AG04449 (cell line): ENCODE results near the gene ENSA.
A peak's percentile ranks its signal among the peaks of the same experiment; 100 is the strongest.
"Not testable (repeated sequence)": the region's sequence is repeated elsewhere in the genome, so short reads cannot be mapped to it uniquely, and the experiment has no call there.

ENCODE experiments used
- CTCF ChIA-PET: fragments of 350-600 bp; formaldehyde crosslinking; extraction: SDS; loops from one replicate; lab custom pipeline; 2021; ENCODE audit warnings: antibody characterized with exemption; lab: Yijun Ruan, JAX
- POLR2A ChIA-PET: fragments of 400-600, 350-600 bp; formaldehyde crosslinking; extraction: SDS; loops from one replicate; lab custom pipeline; 2020; ENCODE audit warnings: antibody characterized with exemption, inconsistent platforms; lab: Yijun Ruan, JAX
- DNase-seq: peaks from one replicate; pipeline ENCODE4 v3.0.0-alpha.2; 2010; ENCODE audit warnings: low read depth, low spot score
- H3K4me3 ChIP-seq: 2 replicates; pipeline ENCODE4 v1.5.1; 2011; ENCODE audit warnings: low read depth, mild to moderate bottlenecking, control low read depth, low read length
- CTCF ChIP-seq: IDR thresholded peaks from one replicate; pipeline ENCODE4 v1.5.1; 2011; ENCODE audit warnings: mild to moderate bottlenecking, moderate library complexity, low read length, control low read depth, inconsistent platforms; ENCODE audit not compliant: insufficient read depth; ENCODE audit errors: missing control alignments

ENSA gene

GRCh38 chr1:150628766-150629114, 672 bp downstream of the ENSA start:
- ChIA-PET POLR2A (interaction anchor here (0.9 to 1.7 kb wide), 3 partner anchors 9 to 52 kb away, joined by 3 to 24 read pairs (median 7); partner anchors contain the start of gene MCL1), CTCF (interaction anchor here (1.4 to 19.2 kb wide), 3 partner anchors 9 to 66 kb away, joined by 4 to 315 read pairs (median 21); no protein-coding TSS in a partner anchor)
- no peak for DNase-seq
- TF ChIP-seq CTCF: no peak
- peak overlapping the region; percentile 75 for H3K4me3 ChIP-seq

DNA sequence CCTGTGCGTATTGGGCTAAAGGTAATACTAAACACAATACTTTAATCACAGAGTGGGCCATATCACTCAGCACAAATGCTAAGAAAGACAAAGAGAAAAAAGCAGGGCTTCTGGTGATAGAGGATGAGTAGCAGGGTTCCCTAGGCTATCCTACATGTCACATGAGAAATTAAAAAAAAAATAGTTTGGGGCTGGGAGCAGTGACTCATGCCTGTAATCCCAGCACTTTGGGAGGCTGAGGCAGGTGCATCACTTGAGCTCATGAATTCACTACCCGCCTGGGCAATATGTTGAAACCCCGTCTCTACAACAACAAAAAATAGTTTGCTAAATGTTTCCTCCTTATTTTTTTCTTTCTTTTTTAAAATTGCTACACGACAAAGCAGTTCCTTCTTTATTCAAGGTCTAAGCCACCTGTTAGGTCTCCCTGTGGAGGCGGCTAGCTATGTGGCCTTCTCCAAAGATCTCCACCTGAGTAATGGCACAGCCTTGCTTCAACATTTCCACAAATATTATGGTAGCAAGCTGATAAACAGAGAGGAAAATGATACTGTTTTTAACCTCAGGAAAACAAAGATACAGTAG, 1.5 kb downstream of the ENSA start:
- peak overlapping the region; percentile 75 for H3K4me3 ChIP-seq
- ChIA-PET POLR2A (interaction anchor here (1.2 kb wide), 1 partner anchor 49 kb away, joined by 5 read pairs; the partner anchor contains the start of gene MCL1), CTCF (interaction anchor here (1.0 to 19.2 kb wide), 7 partner anchors 8 to 372 kb away, joined by 3 to 315 read pairs (median 6); partner anchors contain the start of gene CTSK)
- DNase-seq: no peak
- no peak for TF ChIP-seq CTCF

DNA sequence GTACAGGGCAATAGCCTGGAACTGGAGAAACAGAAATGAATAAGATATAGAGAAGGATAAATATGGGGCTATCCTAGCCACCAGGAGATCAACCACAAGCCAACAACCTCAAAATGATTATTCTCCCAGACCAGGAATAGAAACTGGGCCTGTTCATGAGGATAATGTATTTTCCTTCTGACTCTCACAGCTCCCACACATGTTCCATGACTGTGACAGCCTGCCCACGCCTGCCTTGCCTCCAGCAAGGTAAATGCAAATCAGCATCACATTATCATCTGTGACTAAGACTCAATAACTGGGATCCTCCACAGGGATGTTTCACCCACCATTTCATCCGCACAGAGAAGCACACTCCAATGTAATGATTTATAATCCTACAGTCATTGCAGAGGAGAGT, 3.3 kb downstream of the ENSA start:
- H3K4me3 ChIP-seq: no peak overlapping the region
- no peak for TF ChIP-seq CTCF
- ChIA-PET POLR2A (no interaction called here), CTCF (interaction anchor here (1.6 to 19.2 kb wide), 2 partner anchors 63 to 370 kb away, joined by 4 to 315 read pairs; no protein-coding TSS in a partner anchor)
- no peak for DNase-seq

- H3K4me3 ChIP-seq: not testable (repeated sequence)
- CTCF ChIA-PET: interaction anchor here (19.2 kb wide), 1 partner anchor 62 kb away, joined by 315 read pairs; no protein-coding TSS in a partner anchor
- POLR2A ChIA-PET: interaction anchor here (0.7 kb wide), 1 partner anchor 18 kb away, joined by 5 read pairs; no protein-coding TSS in a partner anchor
Measured at GRCh38 chr1:150624546-150624945, 4.9 kb downstream of the ENSA start.

DNA sequence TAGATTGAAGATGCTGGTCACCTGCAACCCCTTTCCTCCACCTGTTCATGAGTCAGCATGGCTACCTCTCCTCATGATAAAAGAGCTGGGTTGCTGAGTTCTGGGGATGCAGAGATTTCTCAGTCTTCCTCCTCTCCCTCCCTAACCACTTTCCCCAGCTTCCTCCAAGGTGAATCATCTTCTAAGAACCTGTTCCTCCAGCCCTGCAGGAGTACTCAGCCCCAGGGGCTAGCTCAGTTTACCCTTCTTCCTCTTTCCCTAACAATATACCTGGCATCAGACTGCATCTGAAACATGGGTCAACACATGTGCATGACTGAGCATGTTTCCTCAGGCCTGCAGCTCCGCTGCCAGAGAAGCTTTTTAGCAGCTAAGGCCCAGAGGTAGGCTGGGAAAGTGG, 5.3 kb downstream of the ENSA start:
- ChIA-PET CTCF (interaction anchor here (19.2 kb wide), 1 partner anchor 61 kb away, joined by 315 read pairs; no protein-coding TSS in a partner anchor), POLR2A (interaction anchor here (0.7 kb wide), 1 partner anchor 18 kb away, joined by 5 read pairs; no protein-coding TSS in a partner anchor)
- not testable (repeated sequence) for DNase-seq, H3K4me3 ChIP-seq

More at GRCh38 chr1:150624546-150624945, 4.9 kb downstream of the ENSA start:
- DNase-seq: not testable (repeated sequence)

- POLR2A ChIA-PET: interaction anchor here (1.7 kb wide), 1 partner anchor 43 kb away, joined by 6 read pairs; the partner anchor contains the start of gene MCL1
- no peak overlapping the region for H3K4me3 ChIP-seq
- no peak for DNase-seq
- TF ChIP-seq CTCF: no peak
- CTCF ChIA-PET: interaction anchor here (1.0 to 19.2 kb wide), 9 partner anchors 8 to 373 kb away, joined by 3 to 315 read pairs (median 5); partner anchors contain the start of gene MCL1
Measured at GRCh38 chr1:150622303-150622975, 7.0 kb downstream of the ENSA start.
